Sigmoid colon (tissue), 4 donors: ENCODE measurements around the gene ATP6V1E1.

Experiments used
- POLR2AphosphoS5 ChIP-seq, 4 donors: sonication (generic); formaldehyde crosslinking; IDR thresholded peaks; one replicate each; pipeline ENCODE4 v1.6.1; 2017; ENCODE audit warnings: antibody characterized with exemption in 4 of 4
- TF ChIP-seq, protein P1 (sequence below), 4 experiments: fragments of 450-650 bp in 3 of 4; fragments of 200-600 bp in 1 of 4; IDR thresholded peaks; one replicate each; pipeline ENCODE4 v1.5.1; 2016 to 2019; ENCODE audit warnings: antibody characterized with exemption in 4 of 4, mild to moderate bottlenecking in 3 of 4, moderate library complexity in 2 of 4

DNA sequence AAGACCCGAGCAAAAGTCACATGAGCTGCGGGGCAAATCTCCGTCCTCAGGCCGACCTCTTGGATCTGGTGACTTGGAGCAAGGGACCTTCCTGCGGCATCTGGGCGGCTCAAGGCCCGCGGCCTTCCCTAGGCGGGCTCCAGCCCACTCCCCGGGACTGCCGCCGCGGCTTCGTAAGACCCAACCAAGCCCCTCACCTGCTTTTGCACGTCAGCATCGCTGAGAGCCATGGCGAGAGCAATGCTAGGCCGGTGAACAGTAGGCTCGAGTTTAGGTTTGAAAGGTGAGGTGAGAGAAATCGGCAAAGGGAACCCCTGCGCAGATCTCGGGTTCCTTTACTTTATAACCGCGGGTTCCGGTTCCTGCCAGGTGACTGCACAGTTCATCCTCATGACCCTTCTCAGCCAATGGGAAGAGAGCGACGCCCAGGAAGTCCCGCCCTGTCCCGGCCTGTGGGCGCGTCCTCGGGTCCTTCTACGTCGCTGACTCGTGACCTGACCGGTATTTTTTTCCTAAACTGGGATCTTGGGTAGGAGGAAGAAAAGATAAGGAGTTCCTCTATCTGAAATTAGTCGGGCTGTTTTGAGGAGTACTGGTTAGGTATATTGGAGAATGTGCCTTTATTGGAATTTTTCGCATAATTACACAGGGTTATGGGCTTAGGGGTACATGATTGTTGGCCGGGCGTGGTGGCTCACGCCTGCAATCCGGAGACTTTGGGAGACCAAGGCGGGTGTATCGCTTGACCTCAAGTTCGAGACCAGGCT lies at the start of gene ATP6V1E1:
- peak; percentile 91 to 97 (median 94) for TF ChIP-seq POLR2AphosphoS5 (IDR thresholded peaks at IDR 0.05)
- TF ChIP-seq, protein P1, sequence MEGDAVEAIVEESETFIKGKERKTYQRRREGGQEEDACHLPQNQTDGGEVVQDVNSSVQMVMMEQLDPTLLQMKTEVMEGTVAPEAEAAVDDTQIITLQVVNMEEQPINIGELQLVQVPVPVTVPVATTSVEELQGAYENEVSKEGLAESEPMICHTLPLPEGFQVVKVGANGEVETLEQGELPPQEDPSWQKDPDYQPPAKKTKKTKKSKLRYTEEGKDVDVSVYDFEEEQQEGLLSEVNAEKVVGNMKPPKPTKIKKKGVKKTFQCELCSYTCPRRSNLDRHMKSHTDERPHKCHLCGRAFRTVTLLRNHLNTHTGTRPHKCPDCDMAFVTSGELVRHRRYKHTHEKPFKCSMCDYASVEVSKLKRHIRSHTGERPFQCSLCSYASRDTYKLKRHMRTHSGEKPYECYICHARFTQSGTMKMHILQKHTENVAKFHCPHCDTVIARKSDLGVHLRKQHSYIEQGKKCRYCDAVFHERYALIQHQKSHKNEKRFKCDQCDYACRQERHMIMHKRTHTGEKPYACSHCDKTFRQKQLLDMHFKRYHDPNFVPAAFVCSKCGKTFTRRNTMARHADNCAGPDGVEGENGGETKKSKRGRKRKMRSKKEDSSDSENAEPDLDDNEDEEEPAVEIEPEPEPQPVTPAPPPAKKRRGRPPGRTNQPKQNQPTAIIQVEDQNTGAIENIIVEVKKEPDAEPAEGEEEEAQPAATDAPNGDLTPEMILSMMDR (IDR thresholded peaks at IDR 0.05), result no peak
